ENCODE results near the gene LAGE3.

Gene LAGE3

GRCh38 chrX:154471839-154472684 is 7.0 kb downstream of the LAGE3 start:
- Histone ChIP-seq H3K36me3 (no peaks in the 10 kb centered on the region), H3K9me3 (no peaks in the 10 kb centered on the region), H3K4me1 (ENCODE audit: control insufficient read depth in 1 of 2, insufficient read depth in 1 of 2, low read depth in 1 of 2, low read length in 1 of 2) (no peaks in the 10 kb centered on the region), H3K4me3 (ENCODE audit: low read depth in 1 of 2, low read length in 1 of 2) (no peak overlapping the region), H3K27me3 (no peaks in the 10 kb centered on the region), H3K27ac (no peak overlapping the region)
- TF ChIP-seq CTCF (IDR thresholded peaks at IDR 0.05), result no peak

- Histone ChIP-seq H3K9me3 (no peaks in the 10 kb centered on the region), H3K36me3 (no peaks in the 10 kb centered on the region)
- no peak for TF ChIP-seq CTCF (IDR thresholded peaks at IDR 0.05)
Observed at GRCh38 chrX:154470914-154471568, 8.0 kb downstream of the LAGE3 start.

GRCh38 chrX:154470434-154470833 is 8.6 kb downstream of the LAGE3 start:
- Histone ChIP-seq H3K4me1 (ENCODE audit: control insufficient read depth in 1 of 2, insufficient read depth in 1 of 2, low read depth in 1 of 2, low read length in 1 of 2) (no peaks in the 10 kb centered on the region), H3K27me3 (no peaks in the 10 kb centered on the region), H3K27ac (no peak overlapping the region), H3K9me3 (no peaks in the 10 kb centered on the region), H3K36me3 (no peaks in the 10 kb centered on the region), H3K4me3 (ENCODE audit: low read depth in 1 of 2, low read length in 1 of 2) (no peak overlapping the region)
- TF ChIP-seq CTCF (IDR thresholded peaks at IDR 0.05), result no peak

More at GRCh38 chrX:154470914-154471568, 8.0 kb downstream of the LAGE3 start:
- Histone ChIP-seq H3K4me1 (ENCODE audit: control insufficient read depth in 1 of 2, insufficient read depth in 1 of 2, low read depth in 1 of 2, low read length in 1 of 2) (no peaks in the 10 kb centered on the region), H3K27ac (no peak overlapping the region), H3K4me3 (ENCODE audit: low read depth in 1 of 2, low read length in 1 of 2) (no peak overlapping the region), H3K27me3 (no peaks in the 10 kb centered on the region)

- H3K9me3 ChIP-seq, result no peaks in the 10 kb centered on the region
- H3K27ac ChIP-seq, result no peak overlapping the region
Observed at GRCh38 chrX:154469880-154470279, 9.2 kb downstream of the LAGE3 start.

GRCh38 chrX:154469114-154469513 is 10.0 kb downstream of the LAGE3 start:
- no peaks in the 10 kb centered on the region for H3K4me1 ChIP-seq (ENCODE audit: control insufficient read depth in 1 of 2, insufficient read depth in 1 of 2, low read depth in 1 of 2, low read length in 1 of 2)
- no peak overlapping the region for H3K4me3 ChIP-seq (ENCODE audit: low read depth in 1 of 2, low read length in 1 of 2)
- no peaks in the 10 kb centered on the region for H3K9me3 ChIP-seq
- no peaks in the 10 kb centered on the region for H3K27me3 ChIP-seq
- no peak for TF ChIP-seq CTCF (IDR thresholded peaks at IDR 0.05)
- no peak overlapping the region for H3K27ac ChIP-seq
- H3K36me3 ChIP-seq, result no peaks in the 10 kb centered on the region

More at GRCh38 chrX:154469880-154470279, 9.2 kb downstream of the LAGE3 start:
- no peak for TF ChIP-seq CTCF (IDR thresholded peaks at IDR 0.05)
- no peaks in the 10 kb centered on the region for H3K27me3 ChIP-seq
- no peaks in the 10 kb centered on the region for H3K36me3 ChIP-seq
- H3K4me1 ChIP-seq (ENCODE audit: control insufficient read depth in 1 of 2, insufficient read depth in 1 of 2, low read depth in 1 of 2, low read length in 1 of 2), result no peaks in the 10 kb centered on the region
- no peak overlapping the region for H3K4me3 ChIP-seq (ENCODE audit: low read depth in 1 of 2, low read length in 1 of 2)
